GM18519 (cell line): ENCODE measurements around the gene OLFM3.
A peak's percentile ranks its signal among the peaks of the same experiment; 100 is the strongest.

Experiments
- ATAC-seq: cut with Tn5 transposase; IDR thresholded peaks from one replicate; pipeline ENCODE4 v1.9.1; 2021; ENCODE audit warnings: mild to moderate bottlenecking, moderate library complexity; ENCODE audit not compliant: unreplicated experiment, low FRiP score

Gene OLFM3

DNA sequence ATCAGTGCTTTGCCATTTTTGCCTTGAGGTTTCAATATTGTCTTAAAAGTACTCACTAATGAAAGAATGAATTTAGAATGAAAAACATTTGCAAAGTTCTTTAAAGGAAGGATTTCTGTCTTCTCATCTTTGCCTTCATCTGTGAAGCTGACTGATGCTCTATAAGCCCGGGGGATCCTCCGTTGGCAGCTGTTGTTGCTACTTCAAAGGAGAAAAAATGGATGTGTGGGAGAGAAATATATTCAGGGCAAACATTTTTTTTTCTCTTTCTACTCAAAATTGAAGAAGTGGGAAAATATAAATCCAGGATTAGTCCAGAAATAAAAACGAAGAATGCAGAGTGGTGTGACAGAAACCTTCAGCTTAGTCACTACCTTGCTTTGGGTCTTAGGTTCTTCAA, 142.5 kb downstream of the OLFM3 start:
- ATAC-seq: no peak

- ATAC-seq: no peak
These were observed 143.8 kb downstream of the OLFM3 start for GRCh38 chr1:101852936-101853335.

DNA sequence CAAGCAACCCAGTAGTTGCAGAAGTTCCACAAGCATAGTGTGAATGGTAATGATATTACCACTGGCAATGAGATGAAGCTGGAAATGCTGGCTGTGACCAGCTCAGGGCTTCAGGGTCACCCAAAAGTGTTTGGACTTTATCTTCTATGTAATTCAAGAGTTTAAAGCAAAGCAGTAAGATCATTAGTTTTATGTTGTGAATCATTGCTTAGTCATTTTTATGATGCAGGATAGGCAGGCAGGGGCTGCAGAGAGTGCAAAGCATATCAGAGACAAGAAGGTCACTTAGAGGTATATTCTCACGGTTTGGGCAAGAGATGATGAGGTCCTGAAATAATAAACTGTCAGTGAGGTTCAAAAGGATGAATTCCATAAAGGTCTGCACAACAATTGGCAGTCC, 147.4 kb downstream of the OLFM3 start:
- ATAC-seq: no peak

- ATAC-seq: no peak
These were observed 149.1 kb downstream of the OLFM3 start for GRCh38 chr1:101847626-101848025.

DNA sequence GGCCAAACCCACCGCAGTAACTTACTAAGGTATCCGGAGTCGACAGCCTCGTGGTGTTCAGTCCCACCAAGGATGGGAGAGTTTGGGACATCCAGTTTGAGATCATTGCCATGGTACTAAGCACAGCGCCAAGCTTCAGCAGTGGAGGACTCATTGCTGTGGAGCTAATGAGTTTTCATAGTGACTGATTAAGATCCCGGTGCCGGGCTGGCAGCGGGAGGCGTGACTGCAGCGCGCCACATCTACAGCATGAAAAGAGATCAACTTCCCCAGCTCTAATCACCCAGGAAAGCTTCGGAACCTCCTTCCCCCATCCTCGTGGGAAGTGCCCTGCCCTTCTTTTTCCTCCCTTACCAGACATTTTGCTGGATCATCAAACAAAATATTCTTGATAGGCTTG, 149.9 kb downstream of the OLFM3 start:
- ATAC-seq: no peak

- ATAC-seq: no peak
These were observed 153.6 kb downstream of the OLFM3 start for GRCh38 chr1:101843160-101843559.

DNA sequence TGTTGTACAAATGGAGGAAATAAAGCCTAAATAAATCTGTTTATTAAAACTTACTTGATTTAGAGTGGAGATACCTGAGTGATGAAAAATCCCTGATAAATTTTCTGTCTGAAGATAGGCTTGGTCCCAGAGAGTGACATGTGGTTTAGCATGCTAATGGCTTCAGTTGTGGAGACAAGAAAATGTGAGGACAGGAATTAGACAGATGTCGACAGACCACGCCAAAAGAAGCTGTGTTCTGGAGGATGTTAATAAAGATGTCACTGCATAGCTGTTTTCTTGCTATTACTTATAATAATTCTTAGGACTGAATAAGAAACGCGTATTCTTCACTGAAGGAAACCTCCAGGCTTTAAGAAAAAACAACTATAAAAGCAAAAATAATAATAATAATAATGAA, 154.9 kb downstream of the OLFM3 start:
- ATAC-seq: no peak

- ATAC-seq: no peak
These were observed 160.7 kb downstream of the OLFM3 start for GRCh38 chr1:101835988-101836387.

DNA sequence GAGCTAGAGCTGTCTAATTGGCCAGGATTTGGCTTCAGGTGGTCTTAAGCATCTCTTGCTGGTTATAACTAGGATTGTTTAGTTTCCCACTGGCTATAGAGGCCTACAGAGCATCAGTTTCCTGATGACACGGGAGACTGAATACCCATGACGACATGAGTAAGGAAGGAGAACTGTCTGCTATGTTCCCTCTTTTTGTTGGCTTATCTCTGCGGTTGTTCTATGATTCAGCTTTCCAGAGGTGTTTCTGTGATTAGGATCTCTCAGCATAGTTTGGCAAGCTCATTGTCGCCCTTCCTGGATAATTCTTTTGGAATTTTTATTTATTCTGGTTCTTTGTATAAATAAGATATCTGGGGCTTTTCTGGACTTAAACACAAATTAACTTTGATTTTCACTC, 163.4 kb downstream of the OLFM3 start:
- ATAC-seq: no peak

DNA sequence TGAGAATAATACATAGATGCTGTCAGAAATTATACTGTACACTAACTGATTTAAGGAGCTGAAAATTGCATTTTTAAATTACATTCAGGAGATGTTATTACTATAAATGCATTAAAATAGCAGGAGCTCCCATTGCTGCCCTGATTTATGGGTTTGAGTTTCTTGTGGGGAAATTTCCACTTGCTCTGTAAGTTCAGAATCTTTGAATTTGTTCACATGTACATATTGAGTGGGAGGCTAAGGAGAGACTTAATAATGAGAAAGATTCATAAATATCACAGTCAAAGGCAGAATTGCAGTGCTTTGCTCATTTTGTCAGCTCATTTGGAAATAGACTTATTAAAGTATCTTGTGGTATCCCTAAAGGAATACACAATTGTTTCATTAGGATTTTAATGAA, 170.3 kb downstream of the OLFM3 start:
- ATAC-seq: no peak

GRCh38 chr1:101820071-101820470, 176.7 kb downstream of the OLFM3 start:
- ATAC-seq: peak; percentile 55

GRCh38 chr1:101816262-101816661, 180.5 kb downstream of the OLFM3 start:
- no peak for ATAC-seq

DNA sequence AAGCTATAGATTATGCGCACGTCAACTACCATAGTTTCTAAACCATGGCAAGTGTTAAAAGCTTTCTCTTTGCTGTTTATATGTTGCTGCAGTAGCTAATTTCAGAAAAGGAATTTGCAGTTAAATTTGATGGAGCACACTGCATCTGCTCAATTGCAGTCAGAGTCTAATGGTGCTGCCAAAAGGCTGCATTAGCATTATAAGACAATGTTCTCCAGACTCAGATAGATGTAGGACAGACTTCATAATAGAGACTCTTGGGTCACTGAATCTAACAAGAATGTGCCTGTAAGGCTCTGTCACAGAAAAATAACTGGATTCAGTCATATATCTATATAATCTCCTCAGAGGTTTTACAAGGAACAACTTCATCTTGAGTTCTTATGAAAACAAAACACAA, 198.3 kb downstream of the OLFM3 start:
- ATAC-seq: no peak

GRCh38 chr1:101797722-101798121, 199.0 kb downstream of the OLFM3 start:
- ATAC-seq: no peak

DNA sequence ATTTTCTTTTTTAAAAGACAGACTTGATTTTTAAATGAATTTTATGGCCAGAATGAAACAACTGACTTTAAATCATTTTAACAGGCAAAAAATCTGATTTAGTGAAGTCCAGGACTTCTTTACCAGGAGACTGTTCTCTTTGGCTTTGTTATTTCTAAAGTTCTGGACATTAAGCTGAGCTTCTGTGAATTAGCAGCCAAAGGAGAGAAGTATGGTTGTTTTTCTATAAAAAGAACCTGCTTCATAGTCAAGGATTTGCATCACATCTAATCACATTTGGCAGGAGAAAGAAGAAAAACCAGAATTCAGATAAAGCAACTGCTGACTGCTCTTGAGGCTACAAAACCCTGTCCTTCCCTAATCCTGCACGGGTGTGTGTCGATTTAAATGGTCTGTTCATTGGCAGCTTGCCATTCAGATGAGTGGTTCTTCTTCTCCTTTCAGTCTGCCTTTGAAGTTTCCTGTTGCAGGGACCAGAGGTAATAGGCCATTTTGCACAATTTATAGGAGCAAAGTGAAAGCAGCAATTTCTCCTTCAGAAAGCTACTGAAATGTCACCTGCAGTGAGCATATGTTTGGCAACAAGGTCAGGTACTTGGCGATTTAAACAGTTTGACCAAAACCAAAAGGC, 215.4 kb downstream of the OLFM3 start:
- no peak for ATAC-seq

GRCh38 chr1:101769520-101769919, 227.2 kb downstream of the OLFM3 start:
- peak; percentile 84 for ATAC-seq

- ATAC-seq: no peak
These were observed 238.7 kb downstream of the OLFM3 start for GRCh38 chr1:101757985-101758384.

DNA sequence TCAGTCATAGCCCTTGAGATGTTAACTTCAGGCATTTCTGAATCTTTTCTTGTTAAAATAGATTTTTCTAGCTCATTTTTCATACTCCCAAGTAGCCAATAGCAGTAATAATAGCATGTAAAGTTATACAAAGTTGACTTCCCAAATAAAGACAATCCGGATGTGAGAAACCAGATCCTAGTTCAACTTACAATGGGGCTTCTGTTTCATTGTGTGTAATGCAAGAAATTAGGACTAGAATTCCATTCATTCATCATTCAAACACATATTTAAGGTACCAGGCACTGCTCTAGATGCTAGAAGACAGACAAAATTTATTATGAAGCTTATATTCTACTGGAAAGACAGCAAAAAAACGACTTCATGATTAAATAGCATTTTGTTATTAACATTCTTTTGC, 240.3 kb downstream of the OLFM3 start:
- no peak for ATAC-seq
